HG03039 (cell line): Measurements from ENCODE around the gene DEDD2.

ENCODE experiments used
- ATAC-seq: cut with Tn5 transposase; IDR thresholded peaks from one replicate; pipeline ENCODE4 v1.9.1; 2021; ENCODE audit warnings: mild to moderate bottlenecking, moderate library complexity; ENCODE audit not compliant: unreplicated experiment

The DEDD2 gene

DNA sequence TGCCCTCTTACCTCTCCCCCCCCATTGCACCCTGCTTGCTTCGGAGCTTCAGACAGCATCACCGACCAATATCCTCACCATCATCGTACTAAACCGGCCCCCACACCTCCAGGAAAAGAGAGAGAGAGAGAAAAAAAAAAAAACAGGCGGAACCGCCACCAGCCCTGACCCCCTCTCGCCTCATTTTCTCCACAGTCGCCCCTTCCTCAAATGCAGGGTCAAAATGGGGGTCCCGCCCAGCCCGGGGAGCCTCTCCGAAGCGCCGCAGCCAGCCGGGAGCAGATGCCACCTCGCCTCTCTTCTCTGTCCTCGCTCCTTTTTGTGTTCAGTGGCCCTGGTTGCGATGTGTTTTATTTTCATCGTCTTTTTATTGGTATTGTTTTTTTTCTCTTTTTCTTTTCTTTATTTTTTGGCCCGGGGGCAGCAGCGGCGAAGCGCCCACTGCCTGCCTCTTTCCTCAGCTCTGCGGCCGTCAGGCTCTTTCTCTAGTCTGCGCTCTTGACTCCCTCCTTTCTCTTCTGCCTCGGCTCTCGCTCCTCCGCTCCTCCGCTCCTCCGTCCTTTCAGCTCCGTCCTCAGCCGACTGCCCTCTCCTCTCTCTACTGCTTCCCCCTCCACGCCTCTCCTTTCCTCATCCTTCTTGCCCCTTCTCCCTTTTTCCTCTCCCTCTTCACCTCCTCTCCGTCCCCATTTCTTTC lies 41.4 kb downstream of the DEDD2 start:
- no peak for ATAC-seq

DNA sequence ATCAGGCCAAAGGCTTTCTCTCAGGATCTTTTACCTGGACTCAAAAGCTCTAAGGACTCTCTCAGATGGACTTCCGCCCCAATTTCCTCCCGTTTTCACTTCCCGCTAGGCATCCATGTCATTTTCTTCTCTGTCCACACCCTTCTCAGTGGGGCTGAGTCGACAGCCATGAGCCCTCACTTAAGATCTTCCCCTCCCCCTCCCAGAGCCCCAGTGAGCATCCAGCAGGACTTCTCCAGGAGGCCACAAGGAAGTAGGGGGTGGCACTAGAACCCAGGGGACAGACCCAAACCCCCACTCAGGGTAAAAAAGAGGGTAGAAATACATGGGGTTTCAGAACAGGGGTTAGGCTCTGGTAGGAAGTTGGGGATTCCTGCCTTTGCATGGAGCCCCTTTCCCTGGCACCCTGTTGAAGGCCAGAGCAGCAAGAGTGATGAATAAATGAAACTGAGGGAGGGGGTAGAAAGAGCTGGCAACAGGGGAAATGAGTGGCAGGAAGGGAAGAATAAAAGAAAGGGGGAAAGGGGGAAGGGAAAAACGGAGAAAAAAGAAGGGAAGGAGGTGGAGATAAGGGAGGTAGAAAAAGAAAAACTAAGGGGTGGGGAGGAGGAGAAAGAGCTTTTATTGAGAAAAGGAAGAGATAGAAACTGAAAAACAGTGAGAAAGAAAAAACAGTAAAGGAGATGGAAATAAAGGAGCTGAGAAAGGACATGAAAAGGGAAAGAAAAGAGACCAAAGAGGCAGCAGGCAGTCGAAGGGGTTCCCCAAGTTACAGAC lies 42.3 kb downstream of the DEDD2 start:
- ATAC-seq: no peak

DNA sequence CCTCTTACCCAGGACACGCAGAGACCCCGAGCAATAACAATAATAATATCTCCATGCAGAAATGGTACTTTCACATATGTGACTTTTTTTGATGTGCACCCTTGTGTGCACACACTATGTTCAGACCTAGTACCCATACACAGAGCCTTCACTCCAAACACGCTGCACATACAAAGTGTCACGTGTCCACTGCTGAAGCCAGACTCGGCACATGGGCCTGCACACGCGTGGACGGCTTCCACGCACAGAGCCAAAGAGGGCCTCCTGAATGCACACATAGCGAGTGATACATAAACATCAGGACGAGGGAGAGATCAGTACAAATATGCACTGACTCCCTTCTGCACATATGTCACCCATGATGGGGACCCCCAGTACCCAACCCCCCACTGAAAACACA lies 43.3 kb downstream of the DEDD2 start:
- ATAC-seq: no peak

DNA sequence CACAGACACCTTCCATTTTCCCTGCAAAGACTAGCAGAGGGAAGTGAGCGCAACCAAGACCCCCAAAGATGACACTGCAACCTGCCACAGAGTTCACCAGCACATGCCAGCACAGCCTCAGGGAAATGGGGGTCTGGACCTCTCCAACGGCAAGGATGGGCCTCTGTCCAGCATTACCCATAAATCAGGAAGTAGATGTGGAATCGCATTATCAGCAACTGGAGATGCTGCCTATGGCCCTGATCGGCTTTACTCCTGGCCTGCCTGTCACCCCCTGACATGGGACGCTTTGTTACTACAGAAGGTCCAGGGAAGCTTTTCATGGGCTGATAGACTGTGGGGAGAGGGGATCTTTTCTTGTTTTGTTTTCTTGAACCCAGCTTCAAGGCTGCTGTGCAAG lies 43.8 kb downstream of the DEDD2 start:
- no peak for ATAC-seq

DNA sequence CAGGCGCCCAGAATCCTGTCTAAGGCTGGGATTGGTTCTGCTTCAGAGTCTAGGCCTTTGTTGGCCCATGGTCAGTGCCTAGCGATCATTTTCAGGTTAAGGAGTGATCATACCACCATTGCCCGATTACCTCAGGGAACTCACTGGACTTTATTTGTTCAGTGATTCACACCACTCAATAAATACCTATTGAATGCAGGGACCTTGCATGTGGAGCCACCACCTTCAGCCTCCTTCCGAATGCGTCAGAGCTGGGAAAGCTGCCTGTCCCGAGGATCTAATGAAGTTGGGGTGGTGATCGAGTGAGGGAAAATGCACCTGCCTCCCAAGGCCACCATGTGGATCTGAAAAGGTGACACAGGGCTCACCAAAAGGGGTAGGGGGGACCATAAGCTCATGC lies 45.2 kb downstream of the DEDD2 start:
- no peak for ATAC-seq

DNA sequence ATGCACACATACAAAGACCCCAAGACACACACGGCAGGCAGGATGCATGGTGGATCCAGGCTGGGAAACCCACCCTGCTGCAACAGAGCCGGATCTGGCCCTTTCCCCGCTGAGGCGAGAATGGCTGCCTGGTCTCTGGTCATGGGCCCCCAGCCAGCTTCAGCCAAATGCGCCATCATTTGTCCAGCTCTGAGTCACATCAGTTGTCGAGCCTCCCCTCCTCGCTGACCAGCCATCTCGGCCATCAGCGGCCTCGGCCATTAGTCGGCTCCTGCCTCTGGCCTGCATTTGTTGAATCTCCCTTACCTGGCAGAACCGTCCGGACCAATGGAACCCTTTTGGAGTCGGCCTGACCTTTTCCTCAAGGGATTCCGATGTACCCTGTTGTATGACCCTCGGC lies 46.8 kb downstream of the DEDD2 start:
- ATAC-seq: no peak

DNA sequence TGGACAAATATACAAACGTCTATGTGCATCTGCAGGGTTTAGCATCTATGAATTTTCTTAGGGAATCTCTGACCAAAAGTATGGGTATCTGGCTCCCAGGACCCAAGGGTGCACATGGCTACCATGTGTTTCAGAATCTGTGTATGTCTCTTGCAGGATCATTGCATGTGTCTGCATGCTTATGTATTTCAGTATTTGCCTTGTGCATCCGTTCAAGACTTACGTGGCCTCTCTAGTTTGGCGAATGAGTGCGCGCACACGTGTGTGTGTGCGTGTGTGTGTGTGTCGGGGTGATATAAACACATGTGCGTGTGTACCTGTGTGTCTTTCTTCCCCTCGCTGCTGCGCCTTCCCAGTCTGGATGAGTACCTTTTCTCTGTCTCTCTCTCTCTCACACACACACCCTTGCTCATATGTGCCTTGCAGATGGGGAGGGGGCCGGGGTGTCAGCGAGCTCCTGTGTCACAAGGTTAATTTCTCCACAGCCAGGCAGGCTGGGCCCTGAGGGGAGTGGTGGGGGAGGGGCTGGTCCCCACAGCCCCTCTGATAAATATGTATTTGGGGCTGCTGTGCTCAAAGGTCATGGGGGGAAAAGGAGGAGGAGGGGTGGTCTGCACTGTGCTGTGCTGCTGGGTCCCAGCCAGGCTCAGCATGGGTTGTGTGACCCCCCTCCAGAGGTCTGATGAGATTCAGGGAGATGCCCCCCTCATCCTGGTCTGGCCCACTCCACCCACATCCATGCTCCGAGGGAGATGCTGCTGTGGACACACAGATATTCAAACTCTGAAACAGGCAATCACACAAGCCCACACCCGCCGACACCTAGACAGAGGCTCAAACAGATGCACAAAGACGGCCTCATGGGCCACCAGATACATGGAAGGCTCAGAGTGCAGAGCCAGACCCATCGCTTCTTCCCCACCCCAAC lies 47.7 kb downstream of the DEDD2 start:
- ATAC-seq: no peak

DNA sequence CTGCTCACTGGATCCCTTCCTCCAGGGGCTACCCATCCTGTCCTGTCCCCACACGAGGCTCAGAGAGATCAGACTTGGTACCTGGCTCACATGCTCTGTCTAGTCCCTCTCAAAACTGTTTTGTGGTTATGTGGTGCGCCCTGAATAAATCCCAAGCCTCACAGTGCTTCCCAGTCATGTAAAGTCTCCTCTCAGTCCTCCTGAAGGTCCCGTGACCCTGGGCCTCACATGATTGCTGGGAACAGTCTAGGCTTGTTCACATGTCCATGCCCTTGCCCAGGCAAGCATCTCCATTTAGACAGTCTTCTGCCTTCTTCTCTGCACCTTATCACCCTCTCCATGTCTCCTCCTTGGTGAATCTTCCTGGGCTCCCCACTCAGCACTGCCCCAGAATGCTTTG lies 49.3 kb downstream of the DEDD2 start:
- ATAC-seq: no peak

DNA sequence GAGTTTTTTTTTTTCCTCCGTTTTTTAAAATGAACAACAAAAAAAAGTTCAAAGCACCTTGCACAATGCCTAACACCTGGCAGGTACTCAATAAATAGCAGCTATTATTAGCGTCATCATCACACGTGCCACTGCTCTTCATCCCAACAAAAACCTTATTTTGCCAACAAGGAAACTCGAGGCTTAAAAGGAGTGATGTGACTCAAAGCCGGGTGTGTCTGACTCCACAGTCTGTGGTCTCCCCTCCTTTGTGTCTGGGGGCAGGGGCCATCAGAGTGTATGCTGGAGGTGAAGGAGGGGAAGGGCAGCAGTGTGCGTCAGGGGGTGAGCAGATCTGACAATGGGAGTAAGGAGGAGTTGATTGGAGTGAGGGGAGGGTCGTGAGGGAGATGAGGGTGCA lies 51.2 kb downstream of the DEDD2 start:
- ATAC-seq: no peak

DNA sequence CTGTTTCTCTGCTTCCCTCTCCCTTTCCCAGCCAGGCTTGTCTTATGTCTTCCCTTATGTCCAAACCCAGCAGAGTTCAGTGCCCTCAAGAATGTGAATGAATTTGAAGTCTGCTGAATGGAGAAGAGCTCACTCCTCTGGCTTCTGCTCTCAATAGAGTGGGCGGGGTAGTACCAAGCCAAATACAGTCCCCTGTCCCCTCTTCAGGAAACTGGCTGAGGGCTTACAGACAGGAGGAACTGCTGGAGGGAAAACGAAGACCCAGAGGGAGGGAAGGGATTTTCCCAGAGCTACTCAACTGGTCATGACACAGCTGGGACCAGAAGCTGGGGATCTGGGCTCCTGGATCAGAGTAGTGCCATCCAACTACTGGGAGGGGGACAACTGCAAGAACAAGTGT lies 52.3 kb downstream of the DEDD2 start:
- ATAC-seq: no peak

DNA sequence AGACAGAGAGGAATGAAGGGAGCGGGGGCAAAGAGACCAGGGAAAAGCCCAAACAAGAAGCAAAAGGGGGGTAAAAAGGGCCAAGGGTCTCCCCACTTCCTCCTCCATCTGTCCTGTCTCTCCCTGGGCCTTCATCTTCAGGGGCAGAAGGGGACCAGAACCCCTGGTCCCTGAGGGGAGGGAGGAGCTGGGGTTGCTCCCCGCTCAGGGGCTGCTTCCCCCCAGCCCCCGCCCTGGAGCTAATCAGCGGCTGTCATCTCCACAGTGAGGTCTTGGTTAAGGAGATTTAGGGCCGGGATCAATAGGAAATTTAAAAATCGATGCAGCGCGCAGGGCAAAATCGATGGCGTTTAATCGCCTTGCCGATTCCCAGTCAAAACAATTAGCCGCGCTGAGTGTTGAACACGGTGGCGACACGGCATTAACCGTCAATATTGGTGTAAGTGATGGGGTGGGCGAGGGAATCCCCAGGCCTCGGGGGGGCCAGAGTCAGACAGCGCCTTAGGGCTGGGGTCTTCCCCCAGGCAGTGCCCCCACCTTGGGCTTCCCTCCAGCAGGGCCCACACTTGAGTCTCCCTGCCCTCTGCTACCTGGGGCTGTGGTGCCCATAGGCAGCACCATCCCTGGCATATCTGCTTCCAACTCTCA lies 55.7 kb downstream of the DEDD2 start:
- ATAC-seq: no peak

DNA sequence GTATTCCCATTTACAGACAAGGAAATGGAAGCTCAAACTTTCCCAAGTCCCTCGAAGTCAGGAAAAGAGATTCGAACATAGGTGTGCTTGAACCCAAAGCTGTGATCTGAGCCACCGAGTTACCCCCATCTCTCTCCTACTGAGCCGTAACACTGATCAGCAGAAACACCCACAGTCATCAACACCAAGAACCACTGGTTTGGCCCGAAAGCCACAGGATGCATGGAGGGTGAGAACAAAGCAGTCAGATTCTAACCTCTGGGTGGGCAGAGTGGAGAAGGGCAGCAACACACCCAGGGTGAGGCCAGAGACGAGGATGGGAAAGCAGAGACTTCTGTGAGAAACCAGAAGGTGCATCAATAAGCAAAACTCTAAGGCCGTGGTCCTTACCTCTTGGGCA lies 57.5 kb downstream of the DEDD2 start:
- ATAC-seq: no peak

DNA sequence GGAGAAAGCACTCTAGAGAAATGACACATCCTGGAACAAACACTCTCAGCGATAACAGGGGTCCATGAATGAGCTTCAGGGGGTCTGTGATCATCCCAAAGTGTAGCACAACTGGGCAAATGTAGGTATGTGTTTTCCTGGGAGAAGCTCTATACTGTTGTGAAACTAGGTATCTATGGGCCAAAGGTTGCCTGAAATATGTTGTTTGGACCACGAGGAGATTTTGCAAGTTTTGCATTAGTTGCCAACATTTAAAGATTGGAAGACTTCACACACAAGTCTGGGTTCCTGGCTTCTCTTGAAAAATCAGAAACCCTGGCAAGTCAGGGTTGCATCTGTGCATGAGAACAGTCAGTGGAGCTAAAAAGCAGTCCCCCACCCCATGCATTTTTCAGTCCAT lies 58.6 kb downstream of the DEDD2 start:
- no peak for ATAC-seq

DNA sequence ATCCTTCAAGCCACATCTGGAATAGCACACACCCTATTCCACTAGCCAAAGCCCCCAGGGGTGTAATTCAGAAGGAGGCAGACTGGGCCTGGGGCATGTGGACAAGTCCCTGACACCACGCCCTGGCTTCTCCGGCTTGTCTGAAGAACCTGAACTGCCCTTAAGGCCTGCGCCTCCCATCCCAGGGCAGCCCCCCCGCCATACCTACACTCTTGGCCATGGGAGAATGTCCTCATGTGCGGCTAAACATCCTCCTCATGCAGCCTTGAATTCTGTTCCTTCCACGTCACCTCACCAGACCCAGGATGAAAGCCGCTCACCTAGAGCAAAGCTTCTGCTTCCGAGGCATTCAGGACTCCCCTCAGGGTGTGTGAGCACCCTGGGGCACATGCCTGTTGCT lies 60.9 kb downstream of the DEDD2 start:
- no peak for ATAC-seq

DNA sequence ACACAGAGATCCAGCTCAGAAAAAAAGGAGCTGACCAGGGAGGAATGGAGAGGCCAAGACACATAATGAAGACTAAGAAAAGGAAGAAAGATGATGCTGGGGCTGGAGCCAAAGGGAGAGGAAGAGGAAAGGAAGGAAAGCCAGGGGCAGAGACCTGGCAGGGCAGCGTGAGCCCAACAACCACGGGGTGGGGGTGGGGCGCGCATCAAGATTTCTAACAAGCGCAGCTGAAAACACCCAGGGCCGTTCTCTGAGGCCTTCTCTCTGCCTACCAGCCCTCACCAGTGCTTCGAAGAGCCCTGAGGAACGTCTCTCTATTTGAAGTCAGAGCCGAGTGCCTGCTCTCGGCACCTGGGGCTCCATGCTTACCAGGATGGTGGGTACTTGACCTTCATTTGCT lies 61.7 kb downstream of the DEDD2 start:
- no peak for ATAC-seq

DNA sequence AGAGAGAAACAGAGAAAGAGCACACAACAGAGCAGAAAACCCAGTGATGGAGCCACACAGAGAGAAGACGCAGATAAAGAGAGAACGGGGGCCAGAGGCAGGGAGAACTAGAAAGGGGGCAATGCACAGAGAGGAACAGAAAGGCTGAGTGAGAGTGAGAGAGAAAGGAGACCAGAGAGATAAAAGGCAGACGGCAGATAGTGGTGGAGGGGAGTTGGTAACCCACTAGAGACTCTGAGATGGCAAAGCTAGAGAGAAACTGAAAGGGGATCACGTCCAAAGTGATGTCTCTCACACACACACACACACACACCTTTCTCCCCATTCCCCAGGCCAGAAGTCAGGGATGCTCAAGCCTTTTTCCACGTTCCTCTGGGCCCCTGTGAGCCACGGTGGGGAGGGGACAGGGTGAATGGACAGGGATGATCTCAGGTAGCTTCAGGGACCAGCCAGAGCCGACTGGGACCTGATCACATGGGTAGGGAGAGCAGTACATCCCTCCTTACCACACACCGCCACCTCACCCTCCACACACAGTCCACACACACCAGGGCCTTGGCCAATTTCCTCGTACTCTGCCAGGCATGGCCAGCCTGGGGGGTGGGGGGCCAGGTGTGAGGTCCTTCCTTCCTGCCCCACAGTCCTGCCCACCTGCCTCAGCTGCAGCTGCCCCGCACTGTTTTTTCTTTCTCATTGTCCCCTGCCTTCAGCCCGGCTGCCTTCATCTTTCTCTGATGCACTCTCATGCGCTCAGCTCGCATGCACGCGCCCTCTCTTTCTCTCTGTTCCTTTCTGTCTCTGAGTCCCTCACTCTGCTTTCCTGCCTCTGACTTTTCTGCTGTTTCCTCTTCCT lies 62.8 kb downstream of the DEDD2 start:
- no peak for ATAC-seq

DNA sequence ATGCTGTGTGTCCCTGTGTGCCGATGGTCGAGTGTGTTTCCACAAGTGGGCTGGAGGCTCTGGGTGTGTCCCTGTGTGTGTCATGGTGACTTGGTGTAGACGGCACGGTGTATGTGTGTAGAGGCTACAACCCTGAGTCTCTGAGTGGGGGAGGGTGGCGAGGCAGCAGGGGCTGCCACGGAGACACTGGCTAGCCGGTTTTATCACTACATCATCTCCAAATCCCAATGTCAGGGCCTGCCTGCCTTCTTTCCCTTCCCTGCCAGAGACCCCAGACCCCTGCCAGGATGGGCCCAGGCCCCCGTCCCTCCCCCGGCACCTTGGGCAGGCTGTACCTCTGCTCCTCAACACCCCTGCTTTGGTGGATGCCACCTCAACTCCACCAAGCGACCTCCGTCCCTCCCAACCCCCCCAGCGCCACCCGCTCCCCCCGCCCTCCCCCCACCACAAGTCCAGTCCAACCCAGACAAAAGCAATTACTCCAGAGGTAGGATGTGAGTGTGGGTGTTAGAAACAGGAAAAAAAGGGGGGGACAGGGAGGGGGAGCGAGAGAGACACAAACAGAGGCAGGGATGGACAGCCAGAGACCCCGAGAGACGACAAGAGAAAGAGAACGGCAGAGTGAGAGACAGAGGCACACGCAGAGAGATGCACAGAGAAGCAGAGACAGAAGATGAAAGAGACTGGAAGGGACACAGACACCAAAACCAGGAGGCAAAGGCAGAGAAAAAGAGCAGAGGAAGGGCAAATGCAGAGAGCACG lies 63.6 kb downstream of the DEDD2 start:
- ATAC-seq: no peak

DNA sequence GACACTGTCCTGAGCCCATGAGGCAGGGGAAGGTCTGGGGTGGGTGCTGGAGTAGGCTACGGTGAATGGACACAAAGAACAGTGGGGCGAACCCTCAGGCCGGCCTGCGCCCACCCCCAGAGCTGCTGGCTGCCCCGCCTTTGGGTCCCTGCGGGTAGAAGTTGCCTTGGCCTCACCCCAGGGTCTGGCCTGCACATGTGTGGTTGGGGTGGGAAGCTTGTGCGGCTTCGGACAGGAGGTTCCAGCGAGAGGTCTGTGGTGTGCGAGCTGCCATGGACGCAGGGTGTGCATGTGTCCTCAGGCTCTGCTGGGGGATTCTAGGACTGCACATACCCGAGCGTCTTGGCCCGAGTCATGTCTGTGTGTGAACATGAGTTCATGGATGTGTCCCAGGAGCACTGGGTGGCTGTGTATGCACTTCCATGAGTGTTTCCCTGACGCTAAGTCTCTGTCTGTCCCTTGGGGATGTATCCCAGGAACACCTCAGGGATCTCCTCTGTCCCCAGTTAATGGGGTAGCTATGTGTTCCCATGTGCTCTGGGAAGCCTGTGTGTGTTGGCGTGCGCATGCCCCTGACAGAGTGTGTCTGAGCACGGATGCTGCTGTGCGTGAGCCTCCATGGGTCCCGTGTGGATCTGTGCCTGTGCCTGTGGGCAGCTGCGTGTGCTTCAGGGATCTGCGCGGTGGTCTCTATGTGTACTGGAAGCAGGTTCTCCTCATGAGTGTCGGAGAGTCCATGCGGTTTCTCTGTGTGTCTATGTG lies 64.4 kb downstream of the DEDD2 start:
- ATAC-seq: no peak
